Measurements from ENCODE around the gene CXCL9. TPM values are rescaled to one million over a fixed set of nuclear protein-coding genes. Genes with fewer than 3 reads are reported as not detected.

Gene CXCL9
- total RNA-seq, 2 donors from 2014 or later = 0.94 to 2.7 TPM

DNA sequence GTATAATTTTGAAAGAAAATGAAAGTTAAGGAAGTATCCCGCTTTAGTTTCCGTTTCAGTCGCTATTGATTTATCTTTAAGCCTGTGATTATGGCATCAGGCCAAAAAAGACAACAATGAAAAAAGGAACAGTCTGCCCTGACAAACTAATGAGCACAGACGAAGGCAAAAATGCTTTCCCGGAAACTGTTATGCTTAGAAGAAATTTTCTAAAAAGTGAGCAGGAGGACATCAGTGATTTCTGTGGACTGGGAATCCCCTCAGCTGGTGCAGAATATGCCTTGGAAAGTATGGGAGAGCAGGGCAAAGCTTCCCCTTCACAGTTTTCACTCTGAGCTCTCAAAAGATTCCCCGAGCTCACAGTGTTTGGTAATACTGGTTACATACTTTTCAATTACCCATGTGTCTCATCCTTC, 21.0 kb upstream of the CXCL9 start:
- H3K27ac Mint-ChIP-seq = peak overlapping the region; percentile 34
- H3K36me3 Mint-ChIP-seq (ENCODE audit: insufficient read depth in 2 of 2) = no peaks in the 10 kb centered on the region
- H3K9me3 Mint-ChIP-seq = no peaks in the 10 kb centered on the region
- ATAC-seq (replicated peaks in 1 of 2) (peak in 1 of 2 donors; percentile 13), DNase-seq (no peak)
- H3K4me3 Mint-ChIP-seq = peak overlapping the region; percentile 59 to 72
- peaks cover 14% of the 10 kb centered on the region for H3K27me3 Mint-ChIP-seq (ENCODE audit: low read depth)
- peaks cover 32% of the 10 kb centered on the region for H3K4me1 Mint-ChIP-seq (ENCODE audit: low read depth)

DNA sequence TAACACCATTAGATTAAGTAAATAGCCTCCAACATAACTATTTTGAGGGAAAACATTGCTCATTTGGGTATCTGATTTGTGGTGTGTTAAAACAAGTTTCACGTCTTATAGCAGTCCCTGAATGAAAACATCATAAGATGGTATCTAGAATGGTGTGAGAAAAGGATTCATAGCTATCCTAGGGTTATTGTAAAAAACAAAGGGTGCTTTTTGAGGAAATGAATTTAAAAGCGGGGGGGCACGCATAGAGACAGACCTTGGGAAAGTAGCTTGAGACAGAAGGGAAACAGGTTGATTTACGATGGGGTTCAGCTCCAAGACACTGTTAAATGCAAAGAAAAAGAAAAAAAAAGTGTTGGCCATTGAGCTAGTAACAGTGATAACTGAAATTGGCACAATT, 16.8 kb upstream of the CXCL9 start:
- no peak for DNase-seq
- Mint-ChIP-seq H3K36me3 (ENCODE audit: insufficient read depth in 2 of 2) (no peaks in the 10 kb centered on the region), H3K27ac (no peak overlapping the region), H3K4me1 (ENCODE audit: low read depth) (peaks cover 38% of the 10 kb centered on the region), H3K4me3 (peak overlapping the region; percentile 31 to 44), H3K9me3 (no peaks in the 10 kb centered on the region), H3K27me3 (ENCODE audit: low read depth) (peaks cover 30% of the 10 kb centered on the region)
- ATAC-seq (replicated peaks in 1 of 2) = peak; percentile 72 to 80

DNA sequence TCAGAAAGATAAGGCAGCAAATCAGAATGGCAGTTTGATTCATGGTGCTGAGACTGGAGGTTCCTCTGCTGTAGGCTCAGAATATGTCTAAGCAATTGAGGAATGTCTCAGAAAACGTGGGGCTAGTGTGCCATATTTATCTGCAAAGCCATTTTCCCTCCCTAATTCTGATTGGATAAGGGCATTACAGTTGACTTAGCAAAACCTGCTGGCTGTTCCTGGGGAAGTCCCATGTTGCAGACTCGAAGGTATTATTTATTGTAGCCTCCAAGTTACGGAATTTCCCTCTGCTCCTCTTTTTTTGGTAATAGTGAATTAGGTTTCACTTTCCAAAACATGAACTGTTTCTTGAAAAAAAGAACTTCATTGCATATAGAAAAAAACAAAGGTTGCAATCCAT, 16.1 kb upstream of the CXCL9 start, which contains the start of gene CXCL10:
TSS of gene CXCL10 (minus strand) at position 109 of the 400 bp plus-strand sequence. CDS start at position 43, 66 bp downstream.
- ATAC-seq (replicated peaks in 1 of 2) = no peak

DNA sequence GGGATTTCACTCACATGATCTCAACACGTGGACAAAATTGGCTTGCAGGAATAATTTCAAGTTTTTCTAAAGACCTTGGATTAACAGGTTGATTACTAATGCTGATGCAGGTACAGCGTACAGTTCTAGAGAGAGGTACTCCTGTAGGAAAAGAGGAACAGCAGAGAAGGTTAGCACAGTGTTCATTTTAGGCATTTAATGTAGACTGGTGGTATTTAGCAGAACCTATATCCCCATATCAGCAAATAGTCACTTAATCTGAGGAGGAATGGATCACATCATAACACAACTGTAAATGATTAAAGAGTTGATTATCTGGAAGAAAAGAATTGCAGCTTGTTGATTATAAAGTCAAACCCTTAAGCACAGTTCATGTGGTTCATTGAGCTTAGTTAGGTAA, 15.4 kb upstream of the CXCL9 start:
- H3K4me3 Mint-ChIP-seq = no peak overlapping the region

More for the DNA sequence above, 16.1 kb upstream of the CXCL9 start, which contains the start of gene CXCL10:
- Mint-ChIP-seq H3K27ac (no peak within 1 kb of the TSS), H3K4me3 (peak within 1 kb of the TSS; percentile 31 to 44), H3K4me1 (ENCODE audit: low read depth) (peaks cover 32% of the 10 kb centered on the region), H3K27me3 (ENCODE audit: low read depth) (peaks cover 32% of the 10 kb centered on the region), H3K36me3 (ENCODE audit: insufficient read depth in 2 of 2) (no peaks in the 10 kb centered on the region), H3K9me3 (no peaks in the 10 kb centered on the region)
- DNase-seq = no peak

DNA sequence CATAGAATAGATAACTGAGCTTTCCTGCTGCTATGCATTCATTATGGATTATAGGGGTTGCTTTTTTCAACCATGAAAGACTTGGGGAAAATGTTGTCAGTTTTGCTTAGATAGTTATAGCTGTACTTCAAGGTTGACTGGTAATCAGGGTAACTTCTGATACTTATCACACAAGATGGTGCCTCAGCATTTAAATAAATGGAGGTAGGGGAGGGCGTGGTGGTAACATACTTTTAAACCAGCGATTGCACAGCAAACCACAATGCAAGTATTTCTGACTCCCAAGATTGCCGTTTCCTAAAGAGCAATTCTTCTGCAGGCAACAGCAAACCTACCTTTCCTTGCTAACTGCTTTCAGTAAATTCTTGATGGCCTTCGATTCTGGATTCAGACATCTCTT, 14.7 kb upstream of the CXCL9 start:
- H3K27ac Mint-ChIP-seq = no peak overlapping the region
- H3K4me3 Mint-ChIP-seq = no peak overlapping the region
- ATAC-seq (replicated peaks in 1 of 2) (no peak), DNase-seq (no peak)
- H3K4me1 Mint-ChIP-seq (ENCODE audit: low read depth) = peaks cover 24% of the 10 kb centered on the region
- no peaks in the 10 kb centered on the region for H3K36me3 Mint-ChIP-seq (ENCODE audit: insufficient read depth in 2 of 2)
- H3K9me3 Mint-ChIP-seq = no peaks in the 10 kb centered on the region
- peaks cover 31% of the 10 kb centered on the region for H3K27me3 Mint-ChIP-seq (ENCODE audit: low read depth)

More for the DNA sequence above, 15.4 kb upstream of the CXCL9 start:
- peaks cover 28% of the 10 kb centered on the region for H3K4me1 Mint-ChIP-seq (ENCODE audit: low read depth)
- H3K27ac Mint-ChIP-seq = no peak overlapping the region
- no peak for ATAC-seq (replicated peaks in 1 of 2)
- no peak for DNase-seq
- no peaks in the 10 kb centered on the region for H3K36me3 Mint-ChIP-seq (ENCODE audit: insufficient read depth in 2 of 2)
- H3K27me3 Mint-ChIP-seq (ENCODE audit: low read depth) = peaks cover 31% of the 10 kb centered on the region
- H3K9me3 Mint-ChIP-seq = no peaks in the 10 kb centered on the region

DNA sequence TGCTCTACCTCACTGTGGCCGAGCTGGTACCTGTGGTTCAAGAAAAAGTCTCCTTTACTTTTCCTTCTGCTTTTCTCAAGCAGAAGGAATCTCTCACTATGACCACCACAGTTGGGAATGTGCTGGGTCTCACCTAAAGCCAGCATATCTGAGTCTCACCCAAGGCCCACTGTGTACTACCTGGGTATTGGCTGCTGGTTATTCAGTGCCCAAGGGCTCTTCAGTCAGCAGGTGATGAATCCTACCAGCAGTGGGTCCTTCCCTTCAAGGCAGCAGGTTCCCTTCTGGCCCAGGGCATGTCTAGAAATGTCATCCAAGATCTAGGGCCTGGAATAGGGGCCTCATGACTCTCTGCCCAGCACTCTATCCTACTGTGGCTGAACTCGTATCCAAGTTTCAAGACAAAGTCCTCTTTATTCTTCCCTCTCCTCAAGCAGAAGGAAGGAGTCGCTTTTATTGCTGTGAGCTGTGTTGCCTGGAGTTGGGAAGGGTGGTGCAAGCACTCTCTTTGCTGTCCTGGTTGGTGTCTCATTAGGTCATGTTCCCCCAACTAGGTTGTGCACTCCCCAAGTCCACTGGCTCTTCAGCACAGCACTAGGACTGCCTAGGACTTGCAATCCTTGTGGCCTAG, 9.9 kb upstream of the CXCL9 start:
- DNase-seq = no peak
- Mint-ChIP-seq H3K27ac (no peak overlapping the region), H3K27me3 (ENCODE audit: low read depth) (peaks cover 34% of the 10 kb centered on the region), H3K9me3 (no peaks in the 10 kb centered on the region), H3K4me1 (ENCODE audit: low read depth) (peaks cover 8% of the 10 kb centered on the region), H3K36me3 (ENCODE audit: insufficient read depth in 2 of 2) (no peaks in the 10 kb centered on the region), H3K4me3 (no peak overlapping the region)
- ATAC-seq (replicated peaks in 1 of 2) = no peak

DNA sequence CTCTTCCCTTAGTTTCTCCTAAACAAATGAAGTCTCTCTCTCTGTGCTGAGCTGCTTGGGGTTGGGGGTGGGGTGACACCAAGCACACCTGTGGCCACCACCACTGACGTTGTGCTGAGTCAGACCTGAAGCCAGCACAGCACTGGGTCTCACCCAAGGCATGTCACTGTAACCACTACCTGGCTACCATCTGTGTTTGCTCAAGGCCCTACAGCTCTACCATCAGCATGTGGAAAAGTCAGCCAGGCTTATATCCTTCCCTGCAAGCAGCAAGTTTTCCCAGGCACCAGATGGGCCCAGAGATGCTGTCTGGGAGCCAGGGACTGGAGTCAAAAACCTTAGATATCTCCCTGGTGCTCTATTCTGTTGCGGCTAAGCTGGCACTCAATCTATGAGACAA, 9.1 kb upstream of the CXCL9 start:
- Mint-ChIP-seq H3K27me3 (ENCODE audit: low read depth) (peaks cover 28% of the 10 kb centered on the region), H3K9me3 (no peaks in the 10 kb centered on the region), H3K36me3 (ENCODE audit: insufficient read depth in 2 of 2) (no peaks in the 10 kb centered on the region), H3K27ac (no peak overlapping the region), H3K4me3 (no peak overlapping the region), H3K4me1 (ENCODE audit: low read depth) (peaks cover 8% of the 10 kb centered on the region)
- DNase-seq (peak; percentile 65 to 73), ATAC-seq (replicated peaks in 1 of 2) (peak; percentile 95 to 97)

DNA sequence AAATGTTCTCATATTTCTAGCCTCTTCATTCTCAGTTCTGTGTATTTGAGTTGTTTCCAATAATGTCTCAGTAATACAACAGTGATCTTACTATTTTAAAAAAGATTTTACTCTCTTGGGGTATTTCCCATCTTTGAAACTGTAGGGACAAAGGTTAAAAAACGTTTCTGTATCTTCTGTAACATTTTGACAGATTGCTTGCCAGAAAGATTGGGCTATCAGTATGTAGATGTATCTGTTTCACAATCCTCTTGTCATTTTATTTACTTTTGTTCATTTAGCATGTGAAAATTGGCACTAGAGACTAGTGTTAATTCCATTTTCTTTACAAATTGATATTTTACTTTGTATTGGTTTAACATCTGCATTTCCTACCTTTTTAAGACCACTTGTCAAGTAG, 6.2 kb upstream of the CXCL9 start:
- no peak for ATAC-seq (replicated peaks in 1 of 2)
- H3K36me3 Mint-ChIP-seq (ENCODE audit: insufficient read depth in 2 of 2) = no peaks in the 10 kb centered on the region
- H3K27me3 Mint-ChIP-seq (ENCODE audit: low read depth) = peaks cover 31% of the 10 kb centered on the region

DNA sequence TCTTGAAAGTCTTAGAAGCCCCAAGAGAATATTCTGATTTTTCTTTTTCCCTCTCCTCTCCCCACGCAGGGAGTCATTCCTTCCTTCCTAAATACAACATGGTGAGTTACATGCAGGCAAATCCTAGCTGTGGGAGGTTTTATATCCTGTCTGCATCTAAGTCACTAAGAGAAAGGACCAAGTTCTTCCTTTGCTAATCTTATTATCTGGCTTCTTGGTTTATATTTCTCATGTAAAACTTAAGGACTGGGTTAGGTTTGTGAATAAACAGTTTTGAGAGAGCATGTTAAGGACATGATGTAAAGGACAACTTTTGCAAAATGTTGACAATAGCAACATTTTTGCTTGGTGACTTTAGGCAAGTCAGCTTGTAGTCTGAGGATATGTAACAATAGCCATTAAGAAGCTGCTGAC, 5.1 kb upstream of the CXCL9 start:
- ATAC-seq (replicated peaks in 1 of 2) (no peak), DNase-seq (no peak)
- no peaks in the 10 kb centered on the region for H3K9me3 Mint-ChIP-seq
- H3K36me3 Mint-ChIP-seq (ENCODE audit: insufficient read depth in 2 of 2) = no peaks in the 10 kb centered on the region
- H3K27me3 Mint-ChIP-seq (ENCODE audit: low read depth) = peaks cover 36% of the 10 kb centered on the region
- H3K4me1 Mint-ChIP-seq (ENCODE audit: low read depth) = peaks cover 8% of the 10 kb centered on the region
- no peak overlapping the region for H3K4me3 Mint-ChIP-seq
- H3K27ac Mint-ChIP-seq = no peak overlapping the region

More for the DNA sequence above, 6.2 kb upstream of the CXCL9 start:
- H3K27ac Mint-ChIP-seq = no peak overlapping the region
- peaks cover 8% of the 10 kb centered on the region for H3K4me1 Mint-ChIP-seq (ENCODE audit: low read depth)
- no peaks in the 10 kb centered on the region for H3K9me3 Mint-ChIP-seq
- H3K4me3 Mint-ChIP-seq = no peak overlapping the region
- DNase-seq = no peak

DNA sequence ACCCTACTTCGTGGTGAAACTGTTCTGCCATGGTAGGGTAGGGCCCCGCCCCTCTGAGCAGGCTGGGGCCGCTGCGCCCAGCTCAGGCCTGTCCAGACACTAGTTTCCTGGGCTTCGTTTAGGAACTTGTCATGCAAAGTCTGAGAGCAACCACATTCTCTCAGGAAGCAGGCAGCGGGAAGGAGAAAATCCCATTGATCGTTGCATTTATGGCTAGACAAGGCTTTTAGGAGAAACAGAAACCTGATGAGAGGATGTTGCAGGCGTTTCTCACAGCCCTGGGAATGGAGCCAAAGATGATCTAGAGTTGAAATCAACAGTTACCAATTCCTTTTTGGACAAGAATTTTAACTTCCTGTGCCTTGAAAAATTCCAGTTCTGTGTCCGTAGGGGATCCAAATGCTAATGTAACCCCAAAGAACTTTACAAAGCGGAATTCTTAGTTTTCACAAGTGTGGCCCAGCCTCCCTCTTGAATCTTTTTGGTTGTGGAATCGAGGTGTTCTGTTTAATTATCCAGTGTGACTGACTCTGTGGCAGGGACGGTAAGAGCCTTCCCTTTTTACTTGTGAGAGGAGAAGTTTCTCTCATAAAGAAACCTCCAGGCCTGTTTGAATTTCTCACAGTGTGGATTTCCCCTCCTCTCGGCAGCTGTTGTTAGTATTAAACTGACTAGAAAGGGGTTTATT, 4.5 kb upstream of the CXCL9 start:
- ATAC-seq (replicated peaks in 1 of 2) = peak in 1 of 2 donors; percentile 50
- peaks cover 40% of the 10 kb centered on the region for H3K27me3 Mint-ChIP-seq (ENCODE audit: low read depth)

DNA sequence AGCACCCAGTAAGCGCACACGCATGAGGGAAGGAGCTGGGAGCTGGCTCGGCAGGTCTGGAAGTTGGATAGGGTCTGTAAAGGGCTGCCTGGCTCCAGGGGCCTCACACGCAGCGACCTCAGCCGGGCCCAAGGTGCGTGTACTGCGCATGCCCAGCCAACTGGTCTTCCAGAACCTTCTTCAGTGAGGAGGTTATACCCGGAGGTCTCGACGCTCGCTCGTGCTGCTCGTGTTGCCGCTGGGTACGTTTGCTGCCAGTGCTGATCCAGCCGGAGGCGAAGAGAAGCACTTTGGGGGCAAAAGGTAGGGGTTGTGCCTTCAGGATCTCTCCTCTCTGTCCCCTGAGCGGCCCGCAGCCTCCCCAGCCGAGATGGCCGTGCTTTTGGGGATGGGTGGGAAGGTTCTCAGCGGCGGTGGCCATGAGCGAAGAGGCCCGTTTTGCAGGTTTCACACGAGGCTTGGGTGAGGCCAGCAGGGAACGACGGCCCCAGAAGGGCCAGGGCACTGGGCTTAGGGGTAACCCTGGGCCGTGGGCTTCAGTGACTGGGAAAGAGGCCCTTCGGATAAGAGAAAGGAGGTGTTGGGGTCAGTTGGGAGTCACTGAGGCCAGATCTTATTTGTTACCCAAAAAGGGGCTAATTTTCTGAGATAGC, 3.8 kb upstream of the CXCL9 start:
- Mint-ChIP-seq H3K4me1 (ENCODE audit: low read depth) (peaks cover 2% of the 10 kb centered on the region), H3K9me3 (no peaks in the 10 kb centered on the region), H3K27me3 (ENCODE audit: low read depth) (peaks cover 43% of the 10 kb centered on the region), H3K27ac (no peak overlapping the region), H3K4me3 (no peak overlapping the region), H3K36me3 (ENCODE audit: insufficient read depth in 2 of 2) (no peaks in the 10 kb centered on the region)
- no peak for ATAC-seq (replicated peaks in 1 of 2)
- DNase-seq = no peak

More for the DNA sequence above, 4.5 kb upstream of the CXCL9 start:
- DNase-seq = no peak
- Mint-ChIP-seq H3K4me1 (ENCODE audit: low read depth) (peaks cover 8% of the 10 kb centered on the region), H3K27ac (no peak overlapping the region), H3K9me3 (no peaks in the 10 kb centered on the region), H3K4me3 (no peak overlapping the region), H3K36me3 (ENCODE audit: insufficient read depth in 2 of 2) (no peaks in the 10 kb centered on the region)

DNA sequence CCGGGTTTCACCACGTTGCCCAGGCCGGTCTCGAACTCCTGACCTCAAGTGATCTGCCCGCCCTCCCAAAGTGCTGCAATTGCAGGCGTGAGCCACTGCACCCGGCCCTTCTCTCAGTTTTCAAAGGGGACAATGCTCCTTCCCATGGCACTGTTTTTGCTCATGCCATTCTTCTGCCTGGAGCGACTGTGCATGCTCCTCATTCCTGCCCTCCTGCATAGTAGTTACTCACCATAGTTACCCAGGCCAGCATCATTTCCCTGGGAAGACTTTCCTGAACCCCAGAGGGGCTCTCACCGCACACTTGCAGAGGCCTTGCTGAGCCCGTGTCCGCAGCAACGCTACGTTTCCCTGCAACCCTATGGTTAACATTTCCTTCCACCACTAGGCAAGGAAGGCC, 3.3 kb upstream of the CXCL9 start:
- Mint-ChIP-seq H3K4me3 (no peak overlapping the region), H3K27ac (no peak overlapping the region), H3K27me3 (ENCODE audit: low read depth) (peaks cover 43% of the 10 kb centered on the region), H3K36me3 (ENCODE audit: insufficient read depth in 2 of 2) (no peaks in the 10 kb centered on the region), H3K4me1 (ENCODE audit: low read depth) (no peaks in the 10 kb centered on the region), H3K9me3 (no peaks in the 10 kb centered on the region)
- DNase-seq (no peak), ATAC-seq (replicated peaks in 1 of 2) (no peak)

DNA sequence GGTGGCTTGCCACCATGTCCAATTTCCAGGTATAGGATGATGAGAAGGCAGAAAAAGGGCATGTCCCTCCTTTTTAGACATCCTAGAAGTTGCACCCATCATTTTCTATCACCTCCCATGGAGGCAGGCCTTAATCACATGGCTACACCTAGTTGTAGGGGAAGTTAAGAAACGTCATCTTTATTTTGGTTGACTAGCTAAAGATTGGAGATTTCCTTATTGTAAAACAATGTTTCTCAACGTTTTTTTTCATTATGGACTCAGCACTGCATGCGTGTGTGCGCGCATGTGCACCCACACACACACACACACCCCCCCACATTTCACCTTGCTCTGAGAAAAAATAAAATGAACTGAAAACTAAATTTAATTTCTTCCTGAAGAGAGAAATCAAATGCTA, 2.0 kb upstream of the CXCL9 start:
- ATAC-seq (replicated peaks in 1 of 2) = no peak
- peaks cover 41% of the 10 kb centered on the region for H3K27me3 Mint-ChIP-seq (ENCODE audit: low read depth)
- no peaks in the 10 kb centered on the region for H3K9me3 Mint-ChIP-seq
- H3K4me3 Mint-ChIP-seq = no peak overlapping the region
- H3K4me1 Mint-ChIP-seq (ENCODE audit: low read depth) = no peaks in the 10 kb centered on the region
- no peaks in the 10 kb centered on the region for H3K36me3 Mint-ChIP-seq (ENCODE audit: insufficient read depth in 2 of 2)
- H3K27ac Mint-ChIP-seq = no peak overlapping the region
- DNase-seq = no peak
